Natural killer cell (primary cell): ENCODE measurements around the gene ZNF862. TPM values are rescaled to one million over a fixed set of nuclear protein-coding genes. Genes with fewer than 3 reads are reported as not detected.

Experiments used
- ATAC-seq, 3 donors: fragments of 150-1000 bp in 2 of 3; fragments of 200-7000 bp in 1 of 3; cut with Tn5 transposase; 1 replicate in 1 of 3; 2 replicates in 2 of 3; pipeline ENCODE4 v1.10.0; 2021; ENCODE audit warnings: mild to moderate bottlenecking in 2 of 3, moderate library complexity in 2 of 3
- DNase-seq, 2 donors: peaks; one replicate each; pipeline versions ENCODE4 v3.0.0 to v3.0.0-alpha.2; 2013 to 2021; ENCODE audit warnings: mixed read lengths in 1 of 2
- H3K27ac ChIP-seq: one replicate; pipeline ENCODE4 v1.5.1; 2013; ENCODE audit warnings: mild to moderate bottlenecking, low read length
- H3K27me3 ChIP-seq: one replicate; pipeline ENCODE4 v1.6.1; 2013; ENCODE audit warnings: low read length; ENCODE audit not compliant: control insufficient read depth, insufficient read depth
- H3K36me3 ChIP-seq: one replicate; pipeline ENCODE4 v1.6.1; 2013; ENCODE audit warnings: low read length; ENCODE audit not compliant: control insufficient read depth, insufficient read depth
- H3K4me1 ChIP-seq: one replicate; pipeline ENCODE4 v1.6.1; 2013; ENCODE audit warnings: low read length; ENCODE audit not compliant: control insufficient read depth, insufficient read depth
- H3K4me3 ChIP-seq: one replicate; pipeline ENCODE4 v1.5.1; 2013; ENCODE audit warnings: low read length
- H3K9me3 ChIP-seq: one replicate; pipeline ENCODE4 v1.6.1; 2013; ENCODE audit warnings: low read length; ENCODE audit not compliant: control insufficient read depth, insufficient read depth
- H3K27ac Mint-ChIP-seq, 2 donors: one replicate each; pipeline ENCODE4 v1.8.0; 2022; ENCODE audit warnings: mild to moderate bottlenecking in 2 of 2, mixed read lengths in 2 of 2, moderate library complexity in 1 of 2
- H3K27me3 Mint-ChIP-seq, 2 donors: one replicate each; pipeline ENCODE4 v1.8.0; 2022; ENCODE audit warnings: low read depth in 2 of 2, mixed read lengths in 2 of 2
- H3K36me3 Mint-ChIP-seq: one replicate; pipeline ENCODE4 v1.8.0; 2022; ENCODE audit warnings: mixed read lengths
- H3K4me1 Mint-ChIP-seq, 2 donors: one replicate each; pipeline ENCODE4 v1.8.0; 2022; ENCODE audit warnings: mixed read lengths in 2 of 2
- H3K4me3 Mint-ChIP-seq: one replicate; pipeline ENCODE4 v1.8.0; 2022; ENCODE audit warnings: mild to moderate bottlenecking, moderate library complexity, mixed read lengths
- H3K9me3 Mint-ChIP-seq, 2 donors: one replicate each; pipeline ENCODE4 v1.8.0; 2022; ENCODE audit warnings: mixed read lengths in 2 of 2
- WGBS: methylation state at CpG from one replicate; pipeline ENCODE4 v1.1.7; 2013; ENCODE audit warnings: missing lambda C conversion rate; ENCODE audit not compliant: insufficient coverage; 5-methylcytosine and 5-hydroxymethylcytosine counted together
- intact Hi-C: fragments of 100-400 bp; cut with micrococcal nuclease; formaldehyde crosslinking; loops from one replicate; pipeline ENCODE4 v1.14.2; 2022
- total RNA-seq, 4 donors: library from RNA; stranded (reverse); fragments of 120-200 nt in 1 of 4; gene quantifications; one replicate each; pipeline versions ENCODE4 v1.2.3 to v1.2.4, GENCODE V29; 2013 to 2022
- TF ChIP-seq, protein P1 (sequence below): fragments of 200-600 bp; IDR thresholded peaks from one replicate; pipeline ENCODE4 v1.8.0; 2022; ENCODE audit warnings: antibody characterized with exemption

The ZNF862 gene
- total RNA-seq, 3 donors from 2014 or later (not counting 1 experiment from before 2014, with no cell fraction given): 21.4 to 28.9 (median 21.7) TPM

DNA sequence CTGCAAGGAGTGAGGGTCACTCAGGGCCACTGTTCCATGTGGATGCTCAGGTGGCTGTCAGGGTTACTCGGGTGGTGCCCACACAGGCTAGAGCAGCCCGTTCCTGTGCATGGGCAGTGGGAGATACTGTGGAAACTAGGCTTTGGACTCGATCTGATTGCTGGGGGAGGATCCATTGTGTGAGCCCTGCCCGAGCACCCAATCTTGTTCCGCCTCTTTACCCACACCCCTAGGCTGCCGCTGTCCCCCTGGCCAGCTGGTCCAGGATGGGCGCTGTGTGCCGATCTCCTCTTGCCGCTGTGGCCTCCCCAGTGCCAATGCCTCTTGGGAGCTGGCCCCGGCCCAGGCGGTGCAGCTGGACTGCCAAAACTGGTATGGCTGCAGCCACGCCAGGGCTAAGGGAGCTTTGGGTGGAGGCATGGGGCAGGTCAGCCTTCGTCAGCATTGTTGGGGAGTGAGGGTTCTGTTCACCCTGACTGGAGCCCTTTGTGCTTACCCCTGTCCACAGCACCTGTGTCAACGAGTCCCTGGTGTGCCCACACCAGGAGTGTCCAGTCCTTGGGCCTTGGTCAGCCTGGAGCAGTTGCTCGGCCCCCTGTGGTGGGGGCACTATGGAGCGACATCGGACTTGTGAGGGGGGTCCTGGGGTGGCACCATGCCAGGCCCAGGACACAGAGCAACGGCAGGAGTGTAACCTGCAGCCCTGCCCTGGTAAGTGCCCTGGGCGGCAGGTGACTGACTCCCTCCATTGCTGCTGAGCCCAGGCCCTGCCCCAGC is 12.4 kb upstream of the ZNF862 start:
- H3K4me1 Mint-ChIP-seq: no peaks in the 10 kb centered on the region
- ATAC-seq (no peak), DNase-seq (no peak)
- no peak overlapping the region for H3K27ac ChIP-seq
- H3K4me3 Mint-ChIP-seq: no peak overlapping the region
- no peak overlapping the region for H3K4me3 ChIP-seq
- no peaks in the 10 kb centered on the region for H3K9me3 ChIP-seq
- TF ChIP-seq, protein P1, sequence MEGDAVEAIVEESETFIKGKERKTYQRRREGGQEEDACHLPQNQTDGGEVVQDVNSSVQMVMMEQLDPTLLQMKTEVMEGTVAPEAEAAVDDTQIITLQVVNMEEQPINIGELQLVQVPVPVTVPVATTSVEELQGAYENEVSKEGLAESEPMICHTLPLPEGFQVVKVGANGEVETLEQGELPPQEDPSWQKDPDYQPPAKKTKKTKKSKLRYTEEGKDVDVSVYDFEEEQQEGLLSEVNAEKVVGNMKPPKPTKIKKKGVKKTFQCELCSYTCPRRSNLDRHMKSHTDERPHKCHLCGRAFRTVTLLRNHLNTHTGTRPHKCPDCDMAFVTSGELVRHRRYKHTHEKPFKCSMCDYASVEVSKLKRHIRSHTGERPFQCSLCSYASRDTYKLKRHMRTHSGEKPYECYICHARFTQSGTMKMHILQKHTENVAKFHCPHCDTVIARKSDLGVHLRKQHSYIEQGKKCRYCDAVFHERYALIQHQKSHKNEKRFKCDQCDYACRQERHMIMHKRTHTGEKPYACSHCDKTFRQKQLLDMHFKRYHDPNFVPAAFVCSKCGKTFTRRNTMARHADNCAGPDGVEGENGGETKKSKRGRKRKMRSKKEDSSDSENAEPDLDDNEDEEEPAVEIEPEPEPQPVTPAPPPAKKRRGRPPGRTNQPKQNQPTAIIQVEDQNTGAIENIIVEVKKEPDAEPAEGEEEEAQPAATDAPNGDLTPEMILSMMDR: no peak
- intact Hi-C loops: no loop called here
- no peaks in the 10 kb centered on the region for H3K9me3 Mint-ChIP-seq
- 89% methylated on average over 19 of the region's 19 CpGs for WGBS
- no peaks in the 10 kb centered on the region for H3K27me3 Mint-ChIP-seq
- H3K36me3 ChIP-seq: no peaks in the 10 kb centered on the region
- H3K27me3 ChIP-seq: no peaks in the 10 kb centered on the region
- H3K4me1 ChIP-seq: no peaks in the 10 kb centered on the region
- H3K27ac Mint-ChIP-seq: no peak overlapping the region
- H3K36me3 Mint-ChIP-seq: no peaks in the 10 kb centered on the region

DNA sequence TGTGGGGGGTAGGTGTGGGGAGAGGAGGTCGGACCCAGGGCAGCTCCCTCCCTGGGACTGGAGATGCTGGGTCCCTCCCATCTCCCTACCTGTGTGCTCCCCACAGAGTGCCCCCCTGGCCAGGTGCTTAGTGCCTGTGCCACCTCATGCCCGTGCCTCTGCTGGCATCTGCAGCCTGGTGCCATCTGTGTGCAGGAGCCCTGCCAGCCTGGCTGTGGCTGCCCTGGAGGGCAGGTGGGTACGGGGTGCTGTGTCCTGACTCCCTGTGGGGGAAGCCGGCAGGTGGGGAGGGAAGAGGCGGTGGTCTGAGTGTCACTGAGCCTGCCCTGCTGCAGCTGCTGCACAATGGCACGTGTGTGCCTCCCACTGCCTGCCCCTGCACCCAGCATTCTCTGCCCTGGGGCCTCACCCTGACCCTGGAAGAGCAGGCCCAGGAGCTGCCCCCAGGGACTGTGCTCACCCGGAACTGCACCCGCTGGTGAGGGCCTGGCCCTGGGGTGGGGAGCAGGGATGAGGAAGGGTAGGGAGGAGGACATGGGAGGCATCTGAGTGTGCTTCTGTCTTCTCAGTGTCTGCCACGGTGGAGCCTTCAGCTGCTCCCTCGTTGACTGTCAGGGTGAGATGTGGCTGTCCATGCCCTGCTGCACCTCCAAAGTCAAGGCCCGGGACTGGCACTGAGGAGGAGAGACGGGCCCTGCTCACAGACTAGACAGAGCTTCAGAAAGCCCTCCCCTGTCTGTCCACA is 11.7 kb upstream of the ZNF862 start:
- TF ChIP-seq, protein P1: no peak
- Histone ChIP-seq H3K4me3 (no peak overlapping the region), H3K27me3 (no peaks in the 10 kb centered on the region), H3K36me3 (no peaks in the 10 kb centered on the region), H3K27ac (no peak overlapping the region), H3K4me1 (no peaks in the 10 kb centered on the region), H3K9me3 (no peaks in the 10 kb centered on the region)
- Mint-ChIP-seq H3K27me3 (peaks cover 0 to 2% of the 10 kb centered on the region in 2 donors), H3K9me3 (no peaks in the 10 kb centered on the region), H3K27ac (no peak overlapping the region), H3K36me3 (no peaks in the 10 kb centered on the region), H3K4me3 (no peak overlapping the region), H3K4me1 (no peaks in the 10 kb centered on the region)
- ATAC-seq (no peak), DNase-seq (no peak)
- 75% methylated on average over 11 of the region's 12 CpGs for WGBS
- intact Hi-C loops: no loop called here

DNA sequence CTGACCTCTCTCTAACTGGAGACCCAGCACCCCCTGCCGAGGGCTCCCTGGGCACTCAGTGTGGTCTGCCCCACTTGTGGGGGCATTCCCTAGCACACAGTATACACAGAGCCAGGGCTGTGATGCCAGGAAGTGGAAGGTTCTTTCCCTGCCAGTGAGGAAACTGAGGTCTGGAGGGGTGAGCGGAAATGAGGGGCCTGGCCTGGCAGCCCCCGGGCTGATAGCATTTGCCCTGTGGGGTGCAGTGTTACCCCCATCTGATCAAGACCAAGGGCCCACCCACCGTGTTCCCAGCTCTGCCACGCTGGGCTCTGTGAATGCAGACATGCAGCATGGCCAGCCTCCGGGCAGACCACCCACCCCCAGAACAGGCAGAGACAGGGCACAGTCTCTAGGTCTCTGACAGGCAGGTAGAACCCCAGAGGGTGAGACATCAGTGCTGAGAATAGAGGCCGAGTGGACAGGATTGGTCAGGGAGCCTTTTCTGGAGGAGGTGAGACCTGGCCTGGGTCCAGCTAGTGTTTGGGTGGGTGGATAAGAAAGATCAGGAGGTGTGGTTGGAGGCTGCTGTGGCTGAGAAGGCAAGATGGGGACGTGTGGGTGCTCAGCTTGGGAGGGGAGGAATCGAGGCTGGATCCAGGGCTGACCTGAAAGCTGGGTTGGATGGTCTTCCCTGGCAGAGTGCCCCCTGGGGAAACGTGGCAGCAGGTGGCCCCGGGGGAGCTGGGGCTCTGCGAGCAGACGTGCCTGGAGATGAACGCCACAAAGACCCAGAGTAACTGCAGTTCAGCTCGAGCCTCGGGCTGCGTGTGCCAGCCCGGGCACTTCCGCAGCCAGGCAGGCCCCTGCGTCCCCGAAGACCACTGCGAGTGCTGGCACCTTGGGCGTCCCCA is 10.8 kb upstream of the ZNF862 start:
- H3K27ac Mint-ChIP-seq: no peak overlapping the region
- DNase-seq (no peak), ATAC-seq (no peak)
- no peaks in the 10 kb centered on the region for H3K9me3 ChIP-seq
- no peaks in the 10 kb centered on the region for H3K36me3 ChIP-seq
- H3K4me1 ChIP-seq: no peaks in the 10 kb centered on the region
- H3K27me3 ChIP-seq: no peaks in the 10 kb centered on the region
- TF ChIP-seq, protein P1: no peak
- H3K36me3 Mint-ChIP-seq: no peaks in the 10 kb centered on the region
- no peaks in the 10 kb centered on the region for H3K4me1 Mint-ChIP-seq
- no peaks in the 10 kb centered on the region for H3K9me3 Mint-ChIP-seq
- 81% methylated on average over 23 of the region's 23 CpGs for WGBS
- intact Hi-C loops: no loop called here
- peaks cover 4 to 7% of the 10 kb centered on the region in 2 donors for H3K27me3 Mint-ChIP-seq
- H3K4me3 Mint-ChIP-seq: no peak overlapping the region
- no peak overlapping the region for H3K27ac ChIP-seq
- H3K4me3 ChIP-seq: no peak overlapping the region
